Neuron (in vitro differentiated cells): ENCODE results near the gene DPP10.
"Not testable (repeated sequence)": the region's sequence is repeated elsewhere in the genome, so short reads cannot be mapped to it uniquely, and the experiment has no call there.

ENCODE experiments used
- H2AFZ ChIP-seq: one replicate; pipeline ENCODE4 v1.6.1; 2013; ENCODE audit warnings: low read depth, mild to moderate bottlenecking, inconsistent platforms, low read length, moderate library complexity
- H3K27me3 ChIP-seq: one replicate; pipeline ENCODE4 v1.6.1; 2013; ENCODE audit warnings: low read length; ENCODE audit not compliant: insufficient read depth
- H3K36me3 ChIP-seq: one replicate; pipeline ENCODE4 v1.6.1; 2013; ENCODE audit warnings: low read length; ENCODE audit not compliant: insufficient read depth
- H3K4me1 ChIP-seq: one replicate; pipeline ENCODE4 v1.6.1; 2013; ENCODE audit warnings: low read length; ENCODE audit not compliant: insufficient read depth
- H3K4me3 ChIP-seq: 2 replicates; pipeline ENCODE4 v1.5.1; 2013; ENCODE audit warnings: mild to moderate bottlenecking, low read length, moderate library complexity
- H3K9me3 ChIP-seq: one replicate; pipeline ENCODE4 v1.6.1; 2013; ENCODE audit warnings: low read length

Gene DPP10

GRCh38 chr2:115396579-115396978 lies 954.1 kb downstream of the DPP10 start:
- no peak overlapping the region for H3K4me3 ChIP-seq
- H3K9me3 ChIP-seq, result no peaks in the 10 kb centered on the region
- no peak overlapping the region for H2AFZ ChIP-seq
- no peaks in the 10 kb centered on the region for H3K4me1 ChIP-seq
- no peaks in the 10 kb centered on the region for H3K27me3 ChIP-seq
- H3K36me3 ChIP-seq, result no peaks in the 10 kb centered on the region

GRCh38 chr2:115400940-115401339 lies 958.5 kb downstream of the DPP10 start:
- H3K27me3 ChIP-seq, result no peaks in the 10 kb centered on the region
- no peak overlapping the region for H3K4me3 ChIP-seq
- H2AFZ ChIP-seq, result no peak overlapping the region
- no peaks in the 10 kb centered on the region for H3K36me3 ChIP-seq
- H3K9me3 ChIP-seq, result no peaks in the 10 kb centered on the region
- no peaks in the 10 kb centered on the region for H3K4me1 ChIP-seq

GRCh38 chr2:115412501-115412900 lies 970.1 kb downstream of the DPP10 start:
- no peaks in the 10 kb centered on the region for H3K4me1 ChIP-seq
- H3K36me3 ChIP-seq, result no peaks in the 10 kb centered on the region
- H2AFZ ChIP-seq, result no peak overlapping the region
- no peaks in the 10 kb centered on the region for H3K9me3 ChIP-seq
- H3K4me3 ChIP-seq, result no peak overlapping the region
- H3K27me3 ChIP-seq, result no peaks in the 10 kb centered on the region

GRCh38 chr2:115413791-115414190 lies 971.4 kb downstream of the DPP10 start:
- Histone ChIP-seq H3K9me3 (no peaks in the 10 kb centered on the region), H3K4me1 (no peaks in the 10 kb centered on the region), H3K4me3 (no peak overlapping the region), H3K36me3 (no peaks in the 10 kb centered on the region), H3K27me3 (no peaks in the 10 kb centered on the region), H2AFZ (no peak overlapping the region)

GRCh38 chr2:115414466-115414865 lies 972.0 kb downstream of the DPP10 start:
- no peaks in the 10 kb centered on the region for H3K36me3 ChIP-seq
- no peak overlapping the region for H3K4me3 ChIP-seq
- H3K9me3 ChIP-seq, result no peaks in the 10 kb centered on the region
- no peaks in the 10 kb centered on the region for H3K4me1 ChIP-seq
- no peaks in the 10 kb centered on the region for H3K27me3 ChIP-seq
- no peak overlapping the region for H2AFZ ChIP-seq

- Histone ChIP-seq H2AFZ (no peak overlapping the region), H3K27me3 (no peaks in the 10 kb centered on the region), H3K4me1 (no peaks in the 10 kb centered on the region)
These were observed 979.7 kb downstream of the DPP10 start for GRCh38 chr2:115422004-115422634.

GRCh38 chr2:115427436-115427835 lies 985.0 kb downstream of the DPP10 start:
- Histone ChIP-seq H3K36me3 (no peaks in the 10 kb centered on the region), H3K4me1 (no peaks in the 10 kb centered on the region), H3K9me3 (no peaks in the 10 kb centered on the region), H2AFZ (no peak overlapping the region), H3K27me3 (no peaks in the 10 kb centered on the region), H3K4me3 (no peak overlapping the region)

More at GRCh38 chr2:115422004-115422634, 979.7 kb downstream of the DPP10 start:
- Histone ChIP-seq H3K36me3 (no peaks in the 10 kb centered on the region), H3K9me3 (no peaks in the 10 kb centered on the region), H3K4me3 (no peak overlapping the region)

- H3K4me3 ChIP-seq, H3K4me1 ChIP-seq, H3K9me3 ChIP-seq, H2AFZ ChIP-seq, H3K36me3 ChIP-seq, H3K27me3 ChIP-seq: not testable (repeated sequence)
These were observed 998.3 kb downstream of the DPP10 start for GRCh38 chr2:115440746-115441145.

- no peak overlapping the region for H2AFZ ChIP-seq
- peaks cover 1% of the 10 kb centered on the region for H3K9me3 ChIP-seq
- H3K4me3 ChIP-seq, result no peak overlapping the region
- H3K27me3 ChIP-seq, result no peaks in the 10 kb centered on the region
- no peaks in the 10 kb centered on the region for H3K4me1 ChIP-seq
- H3K36me3 ChIP-seq, result no peaks in the 10 kb centered on the region
These were observed 1001.2 kb downstream of the DPP10 start for GRCh38 chr2:115443539-115444185.

- Histone ChIP-seq H3K4me3 (no peak overlapping the region), H2AFZ (no peak overlapping the region), H3K36me3 (no peaks in the 10 kb centered on the region), H3K27me3 (no peaks in the 10 kb centered on the region), H3K9me3 (no peaks in the 10 kb centered on the region), H3K4me1 (no peaks in the 10 kb centered on the region)
These were observed 1017.6 kb downstream of the DPP10 start for GRCh38 chr2:115460008-115460407.

GRCh38 chr2:115480741-115481140 lies 1038.3 kb downstream of the DPP10 start:
- H3K9me3 ChIP-seq, result no peaks in the 10 kb centered on the region
- H3K36me3 ChIP-seq, result no peaks in the 10 kb centered on the region
- H3K4me1 ChIP-seq, result no peaks in the 10 kb centered on the region
- H3K27me3 ChIP-seq, result no peaks in the 10 kb centered on the region
- no peak overlapping the region for H3K4me3 ChIP-seq
- no peak overlapping the region for H2AFZ ChIP-seq

- H2AFZ ChIP-seq, result no peak overlapping the region
- H3K9me3 ChIP-seq, result no peaks in the 10 kb centered on the region
- H3K27me3 ChIP-seq, result no peaks in the 10 kb centered on the region
- H3K4me1 ChIP-seq, result no peaks in the 10 kb centered on the region
- no peak overlapping the region for H3K4me3 ChIP-seq
- no peaks in the 10 kb centered on the region for H3K36me3 ChIP-seq
These were observed 1039.4 kb downstream of the DPP10 start for GRCh38 chr2:115481842-115482241.

GRCh38 chr2:115483666-115484065 lies 1041.2 kb downstream of the DPP10 start:
- Histone ChIP-seq H3K27me3 (no peaks in the 10 kb centered on the region), H2AFZ (no peak overlapping the region), H3K4me1 (no peaks in the 10 kb centered on the region), H3K36me3 (no peaks in the 10 kb centered on the region), H3K4me3 (no peak overlapping the region), H3K9me3 (no peaks in the 10 kb centered on the region)

- H3K27me3 ChIP-seq, result no peaks in the 10 kb centered on the region
- H3K4me3 ChIP-seq, result no peak overlapping the region
- H3K4me1 ChIP-seq, result no peaks in the 10 kb centered on the region
- H3K9me3 ChIP-seq, result no peaks in the 10 kb centered on the region
- no peaks in the 10 kb centered on the region for H3K36me3 ChIP-seq
- H2AFZ ChIP-seq, result no peak overlapping the region
These were observed 1042.0 kb downstream of the DPP10 start for GRCh38 chr2:115484486-115484885.
